GM23338 (cell line): ENCODE data around the gene F8A1.

Source experiments
- STAT1 ChIP-seq: IDR thresholded peaks from one replicate; pipeline ENCODE4 v1.6.1; 2016; ENCODE audit warnings: antibody characterized with exemption; ENCODE audit not compliant: unreplicated experiment
- TF ChIP-seq, protein P1 (sequence below), 2 experiments: fragments of 200-600 bp in 1 of 2; sonication (generic) in 1 of 2; conservative IDR thresholded peaks; 2 replicates each; pipeline versions ENCODE4 v1.5.1 to v1.6.1; 2016 to 2017; ENCODE audit warnings: antibody characterized with exemption in 2 of 2, low read depth in 2 of 2, mild to moderate bottlenecking in 2 of 2, moderate library complexity in 1 of 2

DNA sequence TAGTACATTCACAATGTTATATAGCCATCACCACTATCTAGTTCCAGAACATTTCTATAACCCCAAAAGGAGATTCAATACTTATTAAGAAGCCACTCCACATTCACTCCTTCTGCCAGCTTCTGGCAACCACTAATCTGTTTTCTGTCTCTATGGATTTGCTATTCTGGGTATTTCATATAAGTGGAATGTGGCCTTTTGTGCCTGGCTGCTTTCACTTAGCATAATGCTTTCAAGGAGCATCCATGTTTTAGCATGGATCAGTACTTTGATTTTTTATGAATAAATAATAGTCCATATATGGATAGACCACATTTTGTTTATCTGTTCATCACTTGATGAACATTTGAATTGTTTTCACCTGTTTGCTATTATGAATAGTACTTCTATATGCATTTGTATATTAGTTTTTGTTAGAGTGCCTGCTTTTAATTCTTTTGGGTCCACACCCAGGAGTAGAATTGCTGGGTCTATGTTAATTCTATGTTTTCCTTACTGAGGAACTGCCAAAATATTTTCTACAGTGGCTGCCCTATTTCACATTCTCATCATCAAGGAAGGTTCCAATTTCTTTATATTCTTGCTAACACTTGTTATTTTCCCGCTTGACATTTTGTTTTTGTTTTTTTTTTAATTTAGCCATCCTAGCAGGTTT lies 35.1 kb upstream of the F8A1 start:
- TF ChIP-seq, protein P1, sequence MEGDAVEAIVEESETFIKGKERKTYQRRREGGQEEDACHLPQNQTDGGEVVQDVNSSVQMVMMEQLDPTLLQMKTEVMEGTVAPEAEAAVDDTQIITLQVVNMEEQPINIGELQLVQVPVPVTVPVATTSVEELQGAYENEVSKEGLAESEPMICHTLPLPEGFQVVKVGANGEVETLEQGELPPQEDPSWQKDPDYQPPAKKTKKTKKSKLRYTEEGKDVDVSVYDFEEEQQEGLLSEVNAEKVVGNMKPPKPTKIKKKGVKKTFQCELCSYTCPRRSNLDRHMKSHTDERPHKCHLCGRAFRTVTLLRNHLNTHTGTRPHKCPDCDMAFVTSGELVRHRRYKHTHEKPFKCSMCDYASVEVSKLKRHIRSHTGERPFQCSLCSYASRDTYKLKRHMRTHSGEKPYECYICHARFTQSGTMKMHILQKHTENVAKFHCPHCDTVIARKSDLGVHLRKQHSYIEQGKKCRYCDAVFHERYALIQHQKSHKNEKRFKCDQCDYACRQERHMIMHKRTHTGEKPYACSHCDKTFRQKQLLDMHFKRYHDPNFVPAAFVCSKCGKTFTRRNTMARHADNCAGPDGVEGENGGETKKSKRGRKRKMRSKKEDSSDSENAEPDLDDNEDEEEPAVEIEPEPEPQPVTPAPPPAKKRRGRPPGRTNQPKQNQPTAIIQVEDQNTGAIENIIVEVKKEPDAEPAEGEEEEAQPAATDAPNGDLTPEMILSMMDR (conservative IDR thresholded peaks at IDR 0.05; ENCODE audit: low read depth in 2 of 2), result no peak
- TF ChIP-seq STAT1, result no peak
